Thyroid gland (tissue), 4 donors: ENCODE data around the gene SPATA1.

Source experiments
- POLR2A ChIP-seq, 2 donors: fragments of 450-650 bp; IDR thresholded peaks; one replicate each; pipeline ENCODE4 v1.6.1; 2017; ENCODE audit warnings: antibody characterized with exemption in 2 of 2, mild to moderate bottlenecking in 2 of 2, moderate library complexity in 1 of 2
- TF ChIP-seq, protein P1 (sequence below), 6 experiments: fragments of 200-600 bp in 3 of 6; fragments of 450-650 bp in 3 of 6; sonication (generic) in 3 of 6; IDR thresholded peaks; one replicate each; pipeline ENCODE4 v1.5.1; 2016 to 2019; ENCODE audit warnings: antibody characterized with exemption in 6 of 6, mild to moderate bottlenecking in 2 of 6, inconsistent platforms in 1 of 6, moderate library complexity in 1 of 6

DNA sequence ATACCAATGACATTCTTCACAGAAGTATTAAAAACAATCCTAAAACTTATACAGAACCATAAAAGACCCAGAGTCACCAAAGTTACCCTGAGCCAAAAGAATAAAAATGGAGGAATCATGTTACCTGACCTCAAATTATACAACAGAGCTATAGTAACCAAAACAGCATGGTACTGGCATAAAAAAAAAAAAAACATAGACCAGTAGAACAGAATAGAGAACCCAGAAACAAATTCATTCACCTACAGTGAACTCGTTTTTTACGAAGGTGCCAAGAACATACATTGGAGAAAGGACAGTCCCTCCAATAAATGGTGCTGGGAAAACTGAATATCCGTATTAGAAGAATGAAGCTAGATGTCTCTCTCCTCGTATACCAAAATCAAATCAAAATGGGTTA is 2.8 kb downstream of the SPATA1 start:
- TF ChIP-seq POLR2A (IDR thresholded peaks at IDR 0.05), result no peak
- TF ChIP-seq, protein P1, sequence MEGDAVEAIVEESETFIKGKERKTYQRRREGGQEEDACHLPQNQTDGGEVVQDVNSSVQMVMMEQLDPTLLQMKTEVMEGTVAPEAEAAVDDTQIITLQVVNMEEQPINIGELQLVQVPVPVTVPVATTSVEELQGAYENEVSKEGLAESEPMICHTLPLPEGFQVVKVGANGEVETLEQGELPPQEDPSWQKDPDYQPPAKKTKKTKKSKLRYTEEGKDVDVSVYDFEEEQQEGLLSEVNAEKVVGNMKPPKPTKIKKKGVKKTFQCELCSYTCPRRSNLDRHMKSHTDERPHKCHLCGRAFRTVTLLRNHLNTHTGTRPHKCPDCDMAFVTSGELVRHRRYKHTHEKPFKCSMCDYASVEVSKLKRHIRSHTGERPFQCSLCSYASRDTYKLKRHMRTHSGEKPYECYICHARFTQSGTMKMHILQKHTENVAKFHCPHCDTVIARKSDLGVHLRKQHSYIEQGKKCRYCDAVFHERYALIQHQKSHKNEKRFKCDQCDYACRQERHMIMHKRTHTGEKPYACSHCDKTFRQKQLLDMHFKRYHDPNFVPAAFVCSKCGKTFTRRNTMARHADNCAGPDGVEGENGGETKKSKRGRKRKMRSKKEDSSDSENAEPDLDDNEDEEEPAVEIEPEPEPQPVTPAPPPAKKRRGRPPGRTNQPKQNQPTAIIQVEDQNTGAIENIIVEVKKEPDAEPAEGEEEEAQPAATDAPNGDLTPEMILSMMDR (IDR thresholded peaks at IDR 0.05), result no peak
